HG02981 (cell line): ENCODE measurements around the gene MOCS3.

Experiments used
- ATAC-seq: cut with Tn5 transposase; IDR thresholded peaks from one replicate; pipeline ENCODE4 v1.9.1; 2021; ENCODE audit warnings: mild to moderate bottlenecking, moderate library complexity; ENCODE audit not compliant: unreplicated experiment

The MOCS3 gene

GRCh38 chr20:50958615-50959542 is at the start of gene MOCS3:
TSS of gene MOCS3 (plus strand) at chr20:50958818. CDS start at chr20:50958843, 25 bp downstream.
- ATAC-seq: peak; percentile 70

- no peak for ATAC-seq
Observed at GRCh38 chr20:50909413-50909812, 49.2 kb upstream of the MOCS3 start.

DNA sequence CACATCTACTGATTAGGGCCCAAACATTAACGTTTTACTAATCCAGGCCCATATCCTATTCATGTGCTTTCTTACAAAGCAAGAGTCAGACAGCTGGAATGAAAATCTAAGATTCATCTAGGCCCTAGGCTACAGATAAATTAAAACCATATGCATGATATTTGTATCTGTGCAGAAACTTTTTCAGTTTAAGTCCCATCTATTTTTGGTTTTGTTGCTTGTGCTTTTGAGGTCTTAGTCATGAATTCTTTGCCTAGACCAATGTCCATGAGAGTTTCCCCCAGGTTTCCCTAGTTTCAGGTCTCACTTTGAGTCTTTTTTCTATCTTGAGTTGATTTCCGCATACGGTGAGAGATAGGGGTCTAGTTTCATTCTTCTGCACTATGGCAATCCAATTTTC is 47.6 kb upstream of the MOCS3 start:
- peak; percentile 7 for ATAC-seq

DNA sequence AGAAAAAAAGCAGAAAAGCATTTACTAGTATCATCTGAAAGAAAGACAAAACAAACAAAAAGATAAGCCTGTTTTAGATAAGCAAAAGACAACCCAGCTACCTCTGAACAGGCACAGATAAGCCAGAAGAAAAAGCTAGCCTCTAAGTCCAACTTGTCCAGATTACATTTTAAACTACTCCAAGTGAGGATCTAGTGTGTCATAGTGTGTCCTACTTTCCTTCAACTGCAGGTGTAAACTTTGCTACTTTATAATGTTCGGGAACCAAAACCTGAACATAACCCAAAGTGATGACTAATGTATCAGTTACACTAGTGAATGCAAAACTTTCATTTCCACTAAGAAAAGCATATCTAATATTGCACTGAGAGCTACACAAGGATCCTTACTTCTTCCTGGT is 46.9 kb upstream of the MOCS3 start:
- ATAC-seq: peak; percentile 57

- no peak for ATAC-seq
Observed at GRCh38 chr20:50913690-50914375, 44.8 kb upstream of the MOCS3 start.

- ATAC-seq: no peak
Observed at GRCh38 chr20:50915424-50915823, 43.2 kb upstream of the MOCS3 start.

GRCh38 chr20:50916257-50916656 is 42.4 kb upstream of the MOCS3 start:
- no peak for ATAC-seq

GRCh38 chr20:50916934-50917333 is 41.7 kb upstream of the MOCS3 start:
- no peak for ATAC-seq

DNA sequence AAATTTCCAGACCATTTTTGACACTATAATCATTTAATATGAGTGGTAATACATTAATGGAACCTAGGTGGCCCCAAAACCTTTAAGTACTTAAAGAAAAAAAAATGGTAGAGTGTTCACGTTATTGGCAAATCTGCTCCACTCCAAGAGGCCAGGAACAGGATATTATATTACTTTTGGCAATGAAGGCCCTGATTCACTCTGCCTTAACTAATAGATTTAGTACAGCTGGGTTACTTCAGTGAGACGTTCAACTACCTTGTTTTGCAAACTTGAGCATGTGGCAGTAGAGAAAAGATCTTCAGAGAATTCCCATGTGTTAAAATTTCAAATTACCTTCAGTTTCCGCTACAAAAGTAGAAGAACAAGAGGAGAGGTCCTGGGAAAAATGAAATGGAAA is 40.2 kb upstream of the MOCS3 start:
- ATAC-seq: no peak

DNA sequence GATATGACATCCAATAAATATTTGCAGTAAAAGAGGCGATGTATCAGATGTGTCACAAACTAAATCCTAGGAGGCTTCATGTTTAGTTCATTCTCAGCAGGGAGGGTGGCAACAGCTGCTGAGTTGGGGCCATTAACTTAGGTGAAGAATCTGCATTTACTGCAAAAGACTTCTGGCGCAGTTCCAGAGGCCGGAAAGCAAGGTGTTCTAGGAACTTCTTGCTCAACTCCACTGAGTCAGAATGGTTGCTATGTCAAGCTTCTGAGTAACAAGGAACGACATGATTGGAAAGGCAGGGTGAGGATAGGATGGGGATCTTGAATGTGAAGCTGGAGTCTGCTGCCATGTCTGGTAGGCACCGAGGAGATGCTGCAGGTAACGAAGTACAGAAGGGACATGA is 39.1 kb upstream of the MOCS3 start:
- ATAC-seq: no peak

GRCh38 chr20:50920997-50921396 is 37.6 kb upstream of the MOCS3 start:
- ATAC-seq: peak; percentile 43

DNA sequence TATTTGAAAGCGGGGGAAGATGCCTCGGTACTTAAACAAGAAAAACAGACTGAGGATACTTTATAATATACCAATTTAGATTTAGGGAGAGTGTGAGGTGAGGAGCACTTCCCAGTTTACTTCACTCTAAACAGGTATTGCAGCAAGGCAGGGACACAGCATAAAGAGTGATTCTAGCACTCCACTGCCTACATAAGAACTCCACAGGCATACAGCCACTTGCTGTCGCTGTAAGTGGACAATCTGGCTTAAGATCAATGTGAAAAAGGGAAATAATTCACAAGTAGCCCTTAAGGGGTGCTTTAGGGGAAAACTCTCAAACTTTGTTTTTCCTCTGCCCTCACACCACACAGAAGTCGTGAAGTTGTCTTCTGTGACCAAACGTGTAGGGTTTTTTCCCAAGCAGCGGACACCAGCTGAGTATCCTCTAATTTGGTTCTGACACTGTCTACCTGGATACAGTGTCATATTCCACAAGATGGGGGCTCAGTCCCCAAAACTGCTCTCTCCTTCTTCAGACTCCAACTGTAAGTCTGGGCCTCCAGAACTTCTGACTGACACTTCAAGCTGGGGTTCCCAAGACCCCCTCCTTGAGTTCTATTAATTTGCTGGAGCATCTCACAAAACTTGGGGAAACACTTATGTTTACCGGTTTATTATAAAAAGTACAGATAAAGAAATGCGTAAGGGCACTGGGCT is 36.7 kb upstream of the MOCS3 start:
- no peak for ATAC-seq

- no peak for ATAC-seq
Observed at GRCh38 chr20:50924261-50924920, 34.2 kb upstream of the MOCS3 start.

DNA sequence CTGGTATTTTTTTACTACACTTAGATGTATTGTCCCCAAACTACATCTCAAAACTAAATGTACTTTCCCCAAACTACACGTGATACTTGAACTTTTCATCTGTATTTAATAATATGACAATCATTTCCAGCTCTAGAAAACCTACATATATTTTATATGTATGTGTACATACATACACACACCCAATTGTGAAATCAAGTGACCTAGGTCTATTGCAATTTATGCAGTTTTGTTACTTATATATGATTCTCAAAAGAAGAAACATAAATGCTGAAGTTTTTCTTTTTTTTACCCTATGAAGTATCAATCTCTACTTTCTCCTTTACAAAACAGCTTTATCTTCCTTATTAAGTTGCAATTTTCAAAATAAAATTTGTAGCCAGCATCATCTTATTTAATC is 32.1 kb upstream of the MOCS3 start:
- ATAC-seq: no peak

DNA sequence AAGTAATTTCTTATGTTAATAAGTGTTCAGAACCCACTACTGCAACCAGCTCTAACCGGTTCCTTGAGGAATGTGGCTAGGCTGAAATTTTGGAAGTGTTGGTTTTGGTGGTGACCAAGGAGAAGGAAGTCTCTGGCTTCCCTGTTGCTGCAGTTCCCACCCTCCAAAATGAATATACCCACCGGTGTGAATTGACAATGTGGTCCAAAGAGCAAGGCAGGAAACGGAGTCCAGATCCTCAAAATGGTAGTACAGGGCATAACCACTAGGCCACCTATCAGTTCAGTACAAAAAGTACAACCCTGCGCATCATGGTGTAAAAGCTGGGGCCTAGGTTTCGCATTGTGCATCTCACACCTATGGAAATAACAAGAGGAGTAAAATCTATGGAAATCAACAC is 30.1 kb upstream of the MOCS3 start:
- no peak for ATAC-seq

- peak; percentile 50 for ATAC-seq
Observed at GRCh38 chr20:50929299-50930138, 29.1 kb upstream of the MOCS3 start.

DNA sequence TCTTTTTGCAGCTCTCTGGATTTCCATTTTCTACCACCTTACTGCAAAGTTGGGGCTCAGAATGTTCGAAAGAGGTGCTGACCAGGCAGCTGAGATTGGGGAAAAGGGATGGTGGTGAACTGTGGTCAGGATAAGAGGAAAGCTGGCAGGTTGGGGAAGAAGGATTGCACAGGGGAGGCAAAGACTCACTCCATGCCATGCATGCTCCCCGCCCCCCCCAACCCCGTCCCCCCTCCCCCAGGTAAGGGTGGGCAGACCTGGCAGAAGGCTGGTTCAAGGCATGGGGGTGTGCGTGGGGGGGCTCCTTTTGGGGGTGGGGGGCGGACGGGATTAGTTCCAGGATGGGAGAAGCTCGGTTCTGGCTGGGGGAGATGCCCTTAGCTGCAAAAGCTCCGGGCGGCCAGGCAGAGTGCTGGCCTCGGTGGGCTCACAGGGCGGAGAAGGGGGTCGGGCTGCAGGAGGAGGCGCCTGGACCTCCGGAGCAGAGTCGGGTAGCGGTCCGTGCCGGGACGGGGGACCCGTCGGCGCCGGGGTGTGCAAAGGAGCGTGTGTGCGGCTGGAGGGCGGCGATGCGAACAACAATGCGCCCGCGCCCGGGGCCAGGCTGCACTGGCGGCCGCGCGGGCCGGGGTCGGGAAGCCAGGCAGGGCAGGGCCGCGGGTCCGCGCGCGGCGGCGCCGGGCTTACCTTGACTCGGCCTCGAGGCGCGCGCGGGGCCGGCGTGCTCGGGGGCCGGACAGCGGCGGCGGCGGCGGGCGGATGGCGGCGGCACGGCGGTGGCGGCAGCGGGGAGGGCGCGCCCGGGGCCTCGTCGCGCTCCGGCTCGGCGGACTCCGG is 28.3 kb upstream of the MOCS3 start:
- ATAC-seq: no peak

GRCh38 chr20:50930976-50931305 is 27.7 kb upstream of the MOCS3 start:
- ATAC-seq: no peak

- ATAC-seq: peak; percentile 63
Observed at GRCh38 chr20:50931306-50932015, 27.2 kb upstream of the MOCS3 start, which contains the start of gene ADNP. TSS of gene ADNP (minus strand) at chr20:50931437. CDS start at chr20:50903996, 27,441 bp downstream.
